Inflammatory macrophage treated with lipopolysaccharide for 4 hours (primary cell): ENCODE results near the gene TMEM209.
"Not testable (repeated sequence)": the region's sequence is repeated elsewhere in the genome, so short reads cannot be mapped to it uniquely, and the experiment has no call there.

ENCODE experiments used
- DNase-seq: peaks from one replicate; pipeline ENCODE4 v3.0.0-alpha.2; 2020

The TMEM209 gene

GRCh38 chr7:130216750-130217149 is 11.5 kb upstream of the TMEM209 start:
- DNase-seq = no peak

- no peak for DNase-seq
Measured at GRCh38 chr7:130216025-130216424, 10.8 kb upstream of the TMEM209 start.

- DNase-seq = no peak
Measured at GRCh38 chr7:130213828-130214227, 8.6 kb upstream of the TMEM209 start.

GRCh38 chr7:130210181-130210935 is 5.2 kb upstream of the TMEM209 start:
- DNase-seq = no peak

- peak; percentile 71 for DNase-seq
Measured at GRCh38 chr7:130208516-130208915, 3.3 kb upstream of the TMEM209 start.

GRCh38 chr7:130207642-130208041 is 2.4 kb upstream of the TMEM209 start, which contains the start of gene SSMEM1:
SSMEM1 (plus strand) TSS chr7:130207860; CDS start chr7:130207911, 51 bp downstream.
- peak; percentile 85 for DNase-seq

- no peak for DNase-seq
Measured at GRCh38 chr7:130207033-130207432, 1.8 kb upstream of the TMEM209 start.

GRCh38 chr7:130201796-130202195 is 3.4 kb downstream of the TMEM209 start:
- no peak for DNase-seq

- no peak for DNase-seq
Measured at GRCh38 chr7:130197094-130197493, 8.1 kb downstream of the TMEM209 start.

- DNase-seq = no peak
Measured at GRCh38 chr7:130196476-130196875, 8.7 kb downstream of the TMEM209 start.

- no peak for DNase-seq
Measured at GRCh38 chr7:130195396-130195795, 9.8 kb downstream of the TMEM209 start.

GRCh38 chr7:130191791-130192190 is 13.4 kb downstream of the TMEM209 start:
- DNase-seq = no peak

- no peak for DNase-seq
Measured at GRCh38 chr7:130189343-130189742, 15.9 kb downstream of the TMEM209 start.

GRCh38 chr7:130187360-130187759 is 17.8 kb downstream of the TMEM209 start:
- no peak for DNase-seq

GRCh38 chr7:130184349-130184748 is 20.9 kb downstream of the TMEM209 start:
- DNase-seq = not testable (repeated sequence)

- no peak for DNase-seq
Measured at GRCh38 chr7:130182990-130183389, 22.2 kb downstream of the TMEM209 start.

- DNase-seq = no peak
Measured at GRCh38 chr7:130181263-130181605, 24.0 kb downstream of the TMEM209 start.

GRCh38 chr7:130180571-130181262 is 24.5 kb downstream of the TMEM209 start:
- peak; percentile 88 for DNase-seq

- DNase-seq = no peak
Measured at GRCh38 chr7:130179631-130180030, 25.6 kb downstream of the TMEM209 start.

- DNase-seq = no peak
Measured at GRCh38 chr7:130178251-130178650, 27.0 kb downstream of the TMEM209 start.

GRCh38 chr7:130174237-130174959 is 30.8 kb downstream of the TMEM209 start:
- DNase-seq = no peak

GRCh38 chr7:130162196-130162595 is 43.0 kb downstream of the TMEM209 start:
- DNase-seq = no peak

GRCh38 chr7:130160455-130160854 is 44.8 kb downstream of the TMEM209 start:
- DNase-seq = no peak

GRCh38 chr7:130160023-130160422 is 45.2 kb downstream of the TMEM209 start:
- DNase-seq = no peak
